D341Med (cell line): ENCODE results near the gene AP1M2.
"Not testable (repeated sequence)": the region's sequence is repeated elsewhere in the genome, so short reads cannot be mapped to it uniquely, and the experiment has no call there.

ENCODE experiments used
- DNase-seq: peaks from one replicate; pipeline ENCODE4 v3.0.0; 2012; ENCODE audit warnings: low spot score

The AP1M2 gene

GRCh38 chr19:10538204-10538983 is 48.7 kb downstream of the AP1M2 start:
- DNase-seq = no peak

DNA sequence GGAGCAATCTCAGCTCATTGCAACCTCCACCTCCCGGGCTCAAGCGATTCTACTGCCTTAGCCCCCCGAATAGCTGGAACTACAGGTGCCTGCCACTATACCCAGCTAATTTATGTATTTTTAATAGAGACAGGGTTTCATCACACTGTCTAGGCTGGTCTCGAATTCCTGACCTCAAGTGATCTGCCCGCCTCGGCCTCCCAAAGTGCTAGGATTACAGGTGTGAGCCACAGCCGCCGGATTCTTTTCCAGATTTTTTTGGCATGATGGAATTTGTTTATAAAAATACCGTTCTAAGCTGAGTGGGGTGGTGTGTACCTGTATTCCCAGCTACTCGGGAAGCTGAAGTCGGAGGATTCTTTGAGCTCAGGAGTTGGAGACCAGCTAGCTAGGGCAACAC is 49.4 kb downstream of the AP1M2 start:
- no peak for DNase-seq

DNA sequence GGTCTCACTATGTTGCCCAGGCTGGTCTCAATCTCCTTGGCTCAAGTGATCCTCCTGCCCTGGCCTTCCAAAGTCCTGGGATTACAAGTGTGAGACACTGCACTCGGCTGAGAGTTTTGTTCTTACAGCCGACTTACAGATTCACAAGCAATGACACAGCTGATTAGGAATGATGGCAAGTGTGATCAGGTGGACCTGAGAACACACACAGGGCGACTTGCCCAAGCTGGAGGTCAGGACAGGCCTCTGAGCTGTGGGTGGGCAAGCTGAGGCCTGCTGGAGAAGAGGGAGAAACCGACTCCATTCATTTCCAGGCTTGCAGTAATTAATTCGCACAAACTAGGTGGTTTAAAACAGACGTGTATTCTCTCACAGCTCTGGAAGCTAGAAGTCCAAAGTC is 51.5 kb downstream of the AP1M2 start:
- DNase-seq = no peak

DNA sequence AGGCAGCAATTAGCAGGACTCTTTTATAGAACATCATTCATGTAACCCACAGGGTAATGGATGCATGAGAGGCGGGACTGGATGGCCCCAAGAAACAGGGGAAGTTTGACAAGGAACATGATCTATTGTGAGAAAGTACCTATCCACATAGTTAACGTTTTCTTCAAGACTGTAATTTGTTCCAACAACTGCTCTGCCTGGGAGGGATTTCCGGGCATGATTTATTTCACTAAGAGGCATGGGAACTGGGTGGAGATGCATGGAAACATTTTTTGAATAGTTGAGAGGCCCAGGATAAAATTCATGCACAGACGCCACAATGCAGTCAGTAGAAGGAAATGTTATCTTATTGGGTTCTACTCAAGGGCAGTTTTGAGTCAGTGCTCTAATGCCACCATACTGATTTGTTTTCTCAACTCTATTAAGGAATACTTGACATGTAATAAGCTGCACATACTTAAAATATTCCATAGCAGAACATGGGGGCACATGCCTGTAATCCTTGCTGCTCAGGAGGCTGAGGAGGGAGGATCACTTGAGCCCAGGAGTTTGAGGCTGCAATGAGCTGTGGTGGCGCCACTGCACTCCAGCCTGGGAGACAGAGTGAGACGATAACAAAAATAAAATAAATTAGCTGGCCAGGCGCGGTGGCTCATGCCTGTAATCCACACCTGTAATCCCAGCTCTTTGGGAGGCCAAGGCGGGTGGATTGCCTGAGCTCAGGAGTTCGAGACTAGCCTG is 53.3 kb downstream of the AP1M2 start:
- DNase-seq = no peak

GRCh38 chr19:10532457-10532856 is 54.7 kb downstream of the AP1M2 start:
- no peak for DNase-seq

DNA sequence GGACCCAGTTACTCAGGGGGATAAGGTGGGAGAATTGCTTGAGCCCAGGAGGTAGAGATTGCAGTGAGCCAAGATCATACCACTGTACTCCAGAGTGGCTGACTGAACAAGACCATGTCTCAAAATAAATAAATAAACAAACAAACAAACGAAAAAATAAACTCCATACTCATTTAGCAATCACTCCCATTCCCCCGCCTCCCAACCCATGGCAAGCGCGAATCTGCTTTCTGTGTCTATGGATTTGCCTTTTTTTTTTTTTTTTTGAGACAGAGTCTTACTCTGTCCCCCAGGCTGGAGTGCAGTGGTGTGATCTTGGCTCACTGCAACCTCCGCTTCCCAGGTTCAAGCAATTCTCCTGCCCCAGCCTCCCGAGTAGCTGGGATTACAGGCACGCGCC is 60.2 kb downstream of the AP1M2 start:
- DNase-seq = not testable (repeated sequence)

GRCh38 chr19:10525636-10526035 is 61.5 kb downstream of the AP1M2 start:
- DNase-seq = no peak

- DNase-seq = no peak
These were observed 63.9 kb downstream of the AP1M2 start for GRCh38 chr19:10523135-10523636.
